Measurements from ENCODE around the gene PAK2.

DNA sequence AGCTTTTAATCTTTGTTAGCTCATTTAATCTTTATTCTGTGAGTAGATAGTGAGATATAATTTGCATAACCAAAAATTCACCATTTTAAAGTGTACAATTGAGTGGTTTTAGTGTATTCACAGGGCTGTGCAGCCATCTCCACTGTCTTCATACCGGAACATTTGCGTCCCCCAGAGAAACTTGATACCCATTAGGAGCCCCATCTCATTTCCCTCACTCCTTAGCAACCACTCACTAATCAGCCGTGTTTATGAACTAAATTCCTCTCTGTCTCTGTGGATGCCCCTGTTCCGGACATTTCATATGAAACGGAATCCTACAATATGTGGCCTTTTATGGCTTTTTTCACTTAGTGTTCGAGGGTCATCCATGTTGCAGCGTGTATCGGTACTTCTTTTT is 38.2 kb downstream of the PAK2 start:
- TF ChIP-seq EZH2 (IDR thresholded peaks at IDR 0.05): no peak
- TF ChIP-seq POLR2AphosphoS5 (IDR thresholded peaks at IDR 0.05; ENCODE audit: borderline replicate concordance, low read depth, low read length): no peak
- TF ChIP-seq FOXP2 (optimal IDR thresholded peaks at IDR 0.05; ENCODE audit: control extremely low read depth, extremely low read length, insufficient read depth): no peak
